Caco-2 (cell line): ENCODE results near the gene TNFSF11. TPM values are rescaled to one million over a fixed set of nuclear protein-coding genes. Genes with fewer than 3 reads are reported as not detected.

ENCODE experiments used
- BruUV-seq: library from RNA; stranded (reverse); fragments of 400-500 nt; replicated peaks from 2 replicates; lab custom pipeline; 2021; lab: Mats Ljungman, UMichigan
- CTCF ChIA-PET: fragments of 300-600 bp; sonication (Branson Sonifier 250); formaldehyde crosslinking; loops from one replicate; lab custom pipeline; 2022; ENCODE audit warnings: antibody characterized with exemption; lab: Charles Lee
- POLR2A ChIA-PET: fragments of 300-600 bp; sonication (Branson Sonifier 250); formaldehyde crosslinking; loops from one replicate; lab custom pipeline; 2022; ENCODE audit warnings: antibody characterized with exemption; lab: Charles Lee
- DNase-seq, 2 experiments: peaks; one replicate each; pipeline versions ENCODE4 v3.0.0 to v3.0.0-alpha.2; 2020 to 2022
- H3K27me3 ChIP-seq: replicated peaks from 2 replicates; pipeline ENCODE4 v1.6.0; 2011; ENCODE audit warnings: low read length; ENCODE audit not compliant: control insufficient read depth, insufficient read depth
- H3K36me3 ChIP-seq: 2 replicates; pipeline ENCODE4 v1.5.1; 2011; ENCODE audit warnings: low read length; ENCODE audit not compliant: control insufficient read depth, insufficient read depth
- H3K4me1 ChIP-seq: fragments of 250-450 bp; sonication (Bioruptor Pico); 2 replicates; pipeline ENCODE4 v1.5.1; 2020; ENCODE audit warnings: mild to moderate bottlenecking
- H3K4me3 ChIP-seq: 2 replicates; pipeline ENCODE4 v1.5.1; 2011; ENCODE audit warnings: low read depth, mild to moderate bottlenecking, control low read depth, low read length
- H3K9me3 ChIP-seq: fragments of 250-450 bp; sonication (Bioruptor Pico); 2 replicates; pipeline ENCODE4 v1.5.1; 2020; ENCODE audit warnings: mild to moderate bottlenecking, moderate library complexity
- H3K27ac Mint-ChIP-seq: one replicate; pipeline ENCODE4 v1.8.0; 2022; ENCODE audit warnings: mixed read lengths; ENCODE audit not compliant: unreplicated experiment
- H3K27me3 Mint-ChIP-seq: one replicate; pipeline ENCODE4 v1.8.0; 2022; ENCODE audit warnings: mixed read lengths; ENCODE audit not compliant: insufficient read depth, unreplicated experiment
- H3K36me3 Mint-ChIP-seq: one replicate; pipeline ENCODE4 v1.8.0; 2022; ENCODE audit warnings: mild to moderate bottlenecking, mixed read lengths; ENCODE audit not compliant: insufficient read depth, unreplicated experiment
- H3K4me1 Mint-ChIP-seq: one replicate; pipeline ENCODE4 v1.8.0; 2022; ENCODE audit warnings: low read depth, mixed read lengths; ENCODE audit not compliant: unreplicated experiment
- H3K4me3 Mint-ChIP-seq: one replicate; pipeline ENCODE4 v1.8.0; 2022; ENCODE audit warnings: mild to moderate bottlenecking, moderate library complexity, mixed read lengths; ENCODE audit not compliant: unreplicated experiment
- H3K9me3 Mint-ChIP-seq: one replicate; pipeline ENCODE4 v1.8.0; 2022; ENCODE audit warnings: mixed read lengths; ENCODE audit not compliant: unreplicated experiment
- intact Hi-C: fragments of 100-400 bp; cut with micrococcal nuclease; formaldehyde crosslinking; loops from one replicate; pipeline ENCODE4 v1.10.0; 2022; ENCODE audit not compliant: unreplicated experiment
- total RNA-seq: library from RNA; stranded (reverse); gene quantifications from 2 replicates; pipeline ENCODE4 v1.2.3, GENCODE V29; 2022
- TF ChIP-seq, protein P1 (sequence below), 2 experiments: fragments of 200-600 bp in 1 of 2; IDR thresholded peaks; 1 replicate in 1 of 2; 2 replicates in 1 of 2; pipeline versions ENCODE4 v1.5.1 to v1.8.0; 2011 to 2022; ENCODE audit warnings: antibody characterized with exemption in 1 of 2, control low read depth in 1 of 2, inconsistent platforms in 1 of 2, low read depth in 1 of 2, low read length in 1 of 2, mild to moderate bottlenecking in 1 of 2, moderate library complexity in 1 of 2; ENCODE audit not compliant: insufficient read depth in 1 of 2, severe bottlenecking in 1 of 2, unreplicated experiment in 1 of 2

Gene TNFSF11
- total RNA-seq, 1 experiment from 2014 or later = not detected

DNA sequence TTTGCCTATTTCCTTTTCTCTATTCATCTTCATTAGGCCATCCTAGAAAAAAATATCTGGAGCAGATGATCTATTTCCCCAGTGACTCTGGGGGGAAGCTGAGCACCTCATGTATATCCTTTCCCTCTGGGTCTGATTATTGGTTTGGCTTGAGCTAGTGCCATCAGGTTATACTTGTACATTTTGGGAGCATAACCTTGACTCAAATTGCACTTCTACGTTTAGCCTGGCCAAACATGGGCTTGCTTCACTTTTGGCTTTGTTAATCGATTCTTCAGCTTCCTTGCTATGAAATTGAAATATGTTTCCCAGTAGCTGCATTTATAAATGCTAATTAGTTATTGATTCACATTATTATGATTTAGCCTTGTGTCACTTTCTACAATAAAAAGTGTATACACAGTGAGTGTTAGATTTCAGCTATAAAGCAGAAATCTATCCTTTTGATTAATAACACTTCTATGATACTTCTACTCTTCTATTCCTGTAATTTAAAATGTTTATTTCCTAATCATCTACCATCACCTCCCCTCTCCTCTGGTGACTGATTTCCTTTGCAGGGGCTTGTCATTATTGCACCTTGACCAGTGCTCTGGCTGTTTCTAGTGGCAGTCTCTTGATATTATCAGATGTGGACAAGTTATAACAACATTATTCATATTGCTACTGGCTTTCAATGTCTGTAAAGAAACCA lies 37.3 kb downstream of the TNFSF11 start:
- POLR2A ChIA-PET = no interaction called here
- TF ChIP-seq, protein P1, sequence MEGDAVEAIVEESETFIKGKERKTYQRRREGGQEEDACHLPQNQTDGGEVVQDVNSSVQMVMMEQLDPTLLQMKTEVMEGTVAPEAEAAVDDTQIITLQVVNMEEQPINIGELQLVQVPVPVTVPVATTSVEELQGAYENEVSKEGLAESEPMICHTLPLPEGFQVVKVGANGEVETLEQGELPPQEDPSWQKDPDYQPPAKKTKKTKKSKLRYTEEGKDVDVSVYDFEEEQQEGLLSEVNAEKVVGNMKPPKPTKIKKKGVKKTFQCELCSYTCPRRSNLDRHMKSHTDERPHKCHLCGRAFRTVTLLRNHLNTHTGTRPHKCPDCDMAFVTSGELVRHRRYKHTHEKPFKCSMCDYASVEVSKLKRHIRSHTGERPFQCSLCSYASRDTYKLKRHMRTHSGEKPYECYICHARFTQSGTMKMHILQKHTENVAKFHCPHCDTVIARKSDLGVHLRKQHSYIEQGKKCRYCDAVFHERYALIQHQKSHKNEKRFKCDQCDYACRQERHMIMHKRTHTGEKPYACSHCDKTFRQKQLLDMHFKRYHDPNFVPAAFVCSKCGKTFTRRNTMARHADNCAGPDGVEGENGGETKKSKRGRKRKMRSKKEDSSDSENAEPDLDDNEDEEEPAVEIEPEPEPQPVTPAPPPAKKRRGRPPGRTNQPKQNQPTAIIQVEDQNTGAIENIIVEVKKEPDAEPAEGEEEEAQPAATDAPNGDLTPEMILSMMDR (IDR thresholded peaks at IDR 0.05; ENCODE audit: insufficient read depth in 1 of 2, low read depth in 1 of 2, low read length in 1 of 2, severe bottlenecking in 1 of 2, unreplicated experiment in 1 of 2) = no peak
- H3K4me3 ChIP-seq = no peak overlapping the region
- H3K4me1 Mint-ChIP-seq = no peaks in the 10 kb centered on the region
- intact Hi-C loops = no loop called here
- H3K27me3 ChIP-seq = 0 out of 2 replicates have a peak, but pooled peaks cover 1% of the 10 kb centered on the region
- H3K9me3 ChIP-seq = no peaks in the 10 kb centered on the region
- H3K4me1 ChIP-seq = no peaks in the 10 kb centered on the region
- H3K27ac Mint-ChIP-seq = no peak overlapping the region
- BruUV-seq = no TSS peak
- H3K36me3 ChIP-seq = no peaks in the 10 kb centered on the region
- peaks cover 36% of the 10 kb centered on the region for H3K27me3 Mint-ChIP-seq
- CTCF ChIA-PET = no interaction called here
- no peak for DNase-seq
- H3K4me3 Mint-ChIP-seq = no peak overlapping the region
- no peaks in the 10 kb centered on the region for H3K36me3 Mint-ChIP-seq
- H3K9me3 Mint-ChIP-seq = no peaks in the 10 kb centered on the region

DNA sequence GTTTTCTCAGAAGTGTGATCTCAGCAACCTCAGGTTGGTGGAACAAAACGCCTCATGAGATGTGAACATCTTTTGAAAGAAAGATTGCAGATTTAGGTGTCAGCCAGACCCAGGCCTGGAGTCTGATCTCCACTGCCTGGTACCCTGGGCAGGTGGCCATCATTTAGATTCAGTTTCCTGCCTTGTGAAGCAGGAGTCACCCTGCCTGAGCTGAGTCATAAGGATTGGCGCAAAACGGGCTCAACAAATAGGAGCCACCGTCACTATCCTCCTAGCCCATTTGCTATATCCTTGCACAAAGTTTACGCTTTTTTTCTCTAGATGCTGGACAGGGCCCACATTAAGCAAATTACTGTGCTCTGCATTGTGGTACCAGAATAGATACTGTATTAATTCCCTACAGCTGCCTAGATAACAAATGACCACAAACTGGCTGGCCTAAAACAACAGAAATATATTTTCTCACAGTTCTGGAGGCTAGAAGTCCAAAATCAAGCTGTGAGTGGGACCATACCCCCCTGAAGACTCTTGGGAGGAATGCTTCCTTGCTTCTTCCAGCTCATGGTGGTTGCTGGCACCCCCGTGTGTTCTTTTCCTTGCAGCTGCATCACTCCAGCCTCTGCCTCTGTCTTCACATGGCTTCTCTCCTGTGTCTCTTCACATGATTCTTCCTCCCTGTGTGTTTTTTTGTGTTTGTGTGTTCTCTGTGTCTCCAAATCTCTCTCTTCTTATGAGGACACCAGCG lies 38.2 kb downstream of the TNFSF11 start:
- peaks cover 30% of the 10 kb centered on the region for H3K27me3 Mint-ChIP-seq
- no peaks in the 10 kb centered on the region for H3K9me3 Mint-ChIP-seq
- no peak for DNase-seq
- no TSS peak for BruUV-seq
- ChIA-PET CTCF (no interaction called here), POLR2A (no interaction called here)
- Histone ChIP-seq H3K27me3 (0 out of 2 replicates have a peak, but pooled peaks cover 1% of the 10 kb centered on the region), H3K4me1 (no peaks in the 10 kb centered on the region), H3K4me3 (no peak overlapping the region), H3K9me3 (no peaks in the 10 kb centered on the region), H3K36me3 (no peaks in the 10 kb centered on the region)
- no peaks in the 10 kb centered on the region for H3K4me1 Mint-ChIP-seq
- H3K36me3 Mint-ChIP-seq = no peaks in the 10 kb centered on the region
- H3K27ac Mint-ChIP-seq = no peak overlapping the region
- intact Hi-C loops = no loop called here
- TF ChIP-seq, protein P1 (IDR thresholded peaks at IDR 0.05; ENCODE audit: insufficient read depth in 1 of 2, low read depth in 1 of 2, low read length in 1 of 2, severe bottlenecking in 1 of 2, unreplicated experiment in 1 of 2) = no peak
- H3K4me3 Mint-ChIP-seq = no peak overlapping the region

DNA sequence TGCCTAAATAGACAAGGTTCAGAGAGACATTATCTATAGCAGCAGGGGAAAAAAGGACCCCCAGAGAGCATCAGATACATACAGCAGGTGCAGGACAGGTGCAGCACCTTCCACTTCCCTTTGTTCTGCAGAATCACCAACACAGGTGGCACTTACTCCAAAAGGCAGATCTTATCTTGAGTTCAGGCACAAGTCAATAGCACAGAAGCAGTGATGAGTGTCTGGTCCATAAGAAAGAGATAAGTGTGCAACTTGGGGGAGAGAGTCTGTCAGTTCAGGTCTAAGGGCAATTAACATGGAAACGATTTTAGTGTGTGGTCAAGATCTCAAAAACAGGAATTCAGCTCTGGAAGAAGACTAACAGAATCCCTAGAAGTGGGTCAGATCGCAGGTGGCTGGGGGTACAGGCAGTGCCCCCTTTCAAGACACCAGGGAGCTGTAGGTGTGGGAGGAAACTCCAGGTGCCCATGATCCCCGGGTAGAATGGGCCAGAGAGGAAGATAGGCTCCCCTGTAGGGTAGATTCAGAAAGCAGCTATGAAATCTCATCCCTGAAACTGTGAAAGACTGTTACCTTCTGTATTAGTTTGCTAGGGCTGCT lies 40.6 kb downstream of the TNFSF11 start:
- Histone ChIP-seq H3K27me3 (0 out of 2 replicates have a peak, but pooled peaks cover 1% of the 10 kb centered on the region), H3K36me3 (no peaks in the 10 kb centered on the region), H3K4me3 (no peak overlapping the region), H3K9me3 (no peaks in the 10 kb centered on the region), H3K4me1 (no peaks in the 10 kb centered on the region)
- Mint-ChIP-seq H3K27ac (no peak overlapping the region), H3K9me3 (no peaks in the 10 kb centered on the region), H3K36me3 (no peaks in the 10 kb centered on the region), H3K27me3 (peaks cover 28% of the 10 kb centered on the region), H3K4me1 (no peaks in the 10 kb centered on the region), H3K4me3 (no peak overlapping the region)
- TF ChIP-seq, protein P1 (IDR thresholded peaks at IDR 0.05; ENCODE audit: insufficient read depth in 1 of 2, low read depth in 1 of 2, low read length in 1 of 2, severe bottlenecking in 1 of 2, unreplicated experiment in 1 of 2) = no peak
- no peak for DNase-seq
- CTCF ChIA-PET = no interaction called here
- POLR2A ChIA-PET = no interaction called here
- no TSS peak for BruUV-seq
- intact Hi-C loops = no loop called here
